ENCODE results near the gene F7. TPM values are rescaled to one million over a fixed set of nuclear protein-coding genes. Genes with fewer than 3 reads are reported as not detected.

F7 gene
- total RNA-seq, 1 donor from 2014 or later, result not detected

DNA sequence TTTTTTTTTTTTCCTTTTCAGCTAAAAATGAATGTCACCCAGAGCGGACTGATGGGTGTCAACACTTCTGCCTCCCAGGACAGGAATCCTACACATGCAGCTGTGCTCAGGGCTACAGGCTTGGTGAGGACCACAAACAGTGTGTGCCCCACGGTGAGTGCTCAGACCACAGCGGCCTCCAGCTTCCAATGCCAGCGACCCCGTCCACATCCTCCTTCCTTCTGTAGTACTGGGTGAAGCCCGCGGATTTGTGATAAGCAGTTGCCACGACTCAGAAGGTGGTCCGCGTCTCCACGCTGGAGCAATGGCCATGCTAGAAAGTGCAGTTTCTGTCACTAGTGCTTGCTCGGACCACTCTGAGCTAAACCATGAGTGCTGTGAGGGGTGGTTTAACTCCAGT, 58.9 kb downstream of the F7 start:
- ChIA-PET CTCF (no interaction called here), POLR2A (no interaction called here)
- intact Hi-C loops (cut with micrococcal nuclease), result no loop called here
- Mint-ChIP-seq H3K4me1 (peaks cover 5% of the 10 kb centered on the region), H3K36me3 (ENCODE audit: low read depth) (peaks cover 10% of the 10 kb centered on the region), H3K27ac (no peak overlapping the region), H3K9me3 (peaks cover 3% of the 10 kb centered on the region), H3K27me3 (peaks cover 4% of the 10 kb centered on the region), H3K4me3 (no peak overlapping the region)
- no peak for TF ChIP-seq CTCF (IDR thresholded peaks at IDR 0.05)
- no peak for ATAC-seq (ENCODE audit: low read depth)
- no peak for DNase-seq

DNA sequence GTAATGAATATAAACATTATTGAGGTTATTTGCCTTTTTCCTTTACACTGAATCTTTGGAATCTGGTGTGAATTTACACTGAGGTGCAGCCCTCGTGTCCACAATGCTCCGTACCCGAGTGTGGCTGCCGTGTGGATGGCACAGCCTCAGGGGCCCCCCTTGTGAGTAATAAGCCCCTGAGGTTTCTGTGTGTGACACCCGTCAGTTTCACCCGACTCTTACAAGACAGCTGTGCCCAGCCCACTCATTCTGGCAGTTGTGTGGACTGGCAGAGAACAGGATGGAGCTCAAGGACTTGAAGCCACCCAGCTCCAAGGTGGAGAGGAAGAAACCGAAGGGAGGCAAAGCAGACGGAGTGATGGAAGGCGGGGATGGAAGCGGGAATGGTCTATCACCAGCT, 60.7 kb downstream of the F7 start:
- no peak overlapping the region for H3K4me3 Mint-ChIP-seq
- H3K27ac Mint-ChIP-seq, result no peak overlapping the region

DNA sequence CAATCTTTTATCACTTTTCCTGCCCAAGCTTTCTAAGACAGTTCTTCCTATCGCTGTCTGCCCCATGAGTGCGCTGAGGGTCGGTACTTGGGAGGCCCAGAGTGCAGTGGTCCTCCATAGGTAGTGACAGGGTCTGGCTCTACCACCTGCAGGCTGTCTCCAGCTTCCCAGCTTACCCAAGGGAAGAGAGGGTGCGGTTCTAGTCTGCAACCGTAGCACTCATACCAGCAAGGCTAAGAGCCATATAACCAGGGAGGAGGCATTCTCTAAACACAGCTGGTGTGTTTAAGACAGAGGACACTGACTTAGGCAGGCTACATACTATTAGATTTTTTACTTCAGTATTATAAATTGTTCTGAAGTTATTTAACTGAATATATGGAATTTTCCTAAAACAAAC, 61.1 kb downstream of the F7 start:
- ChIA-PET CTCF (no interaction called here), POLR2A (no interaction called here)
- no peaks in the 10 kb centered on the region for H3K27me3 Mint-ChIP-seq
- TF ChIP-seq CTCF (IDR thresholded peaks at IDR 0.05), result no peak
- ATAC-seq (ENCODE audit: low read depth) (no peak), DNase-seq (no peak)
- H3K4me1 Mint-ChIP-seq, result peaks cover 5% of the 10 kb centered on the region
- H3K4me3 Mint-ChIP-seq, result no peak overlapping the region
- H3K36me3 Mint-ChIP-seq (ENCODE audit: low read depth), result peaks cover 21% of the 10 kb centered on the region
- no peak overlapping the region for H3K27ac Mint-ChIP-seq
- intact Hi-C loops (cut with micrococcal nuclease), result no loop called here
- peaks cover 3% of the 10 kb centered on the region for H3K9me3 Mint-ChIP-seq

More for the DNA sequence above, 60.7 kb downstream of the F7 start:
- H3K36me3 Mint-ChIP-seq (ENCODE audit: low read depth), result peaks cover 16% of the 10 kb centered on the region
- H3K4me1 Mint-ChIP-seq, result peaks cover 5% of the 10 kb centered on the region
- ChIA-PET CTCF (no interaction called here), POLR2A (no interaction called here)
- ATAC-seq (ENCODE audit: low read depth) (no peak), DNase-seq (no peak)
- H3K27me3 Mint-ChIP-seq, result peaks cover 2% of the 10 kb centered on the region
- intact Hi-C loops (cut with micrococcal nuclease), result no loop called here
- TF ChIP-seq CTCF (IDR thresholded peaks at IDR 0.05), result no peak
- H3K9me3 Mint-ChIP-seq, result peaks cover 3% of the 10 kb centered on the region

DNA sequence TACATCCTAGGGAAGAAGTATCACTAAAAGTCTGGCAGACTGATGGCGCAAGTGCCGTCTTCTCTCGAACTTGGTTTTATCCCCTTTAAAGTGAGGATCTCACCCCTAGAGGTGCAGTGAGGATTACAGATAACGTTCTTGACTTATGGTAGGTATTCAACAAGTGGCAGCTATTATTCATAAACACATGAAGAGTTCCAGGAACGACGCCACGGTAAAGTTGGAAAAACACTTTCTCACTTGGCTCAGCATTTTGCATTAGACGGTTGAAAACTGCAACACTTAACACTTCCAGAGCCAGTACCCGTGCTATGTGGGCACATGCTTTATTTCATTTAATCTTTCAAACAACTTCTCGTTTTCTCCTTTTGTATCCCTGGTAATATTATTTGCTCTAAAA, 61.6 kb downstream of the F7 start:
- ChIA-PET POLR2A (no interaction called here), CTCF (no interaction called here)
- no peak for TF ChIP-seq CTCF (IDR thresholded peaks at IDR 0.05)

GRCh38 chr13:113167575-113167974, 62.0 kb downstream of the F7 start:
- Mint-ChIP-seq H3K27ac (no peak overlapping the region), H3K27me3 (no peaks in the 10 kb centered on the region), H3K4me1 (peaks cover 5% of the 10 kb centered on the region), H3K4me3 (no peak overlapping the region), H3K36me3 (ENCODE audit: low read depth) (peaks cover 27% of the 10 kb centered on the region), H3K9me3 (peaks cover 3% of the 10 kb centered on the region)
- no peak for TF ChIP-seq CTCF (IDR thresholded peaks at IDR 0.05)
- ATAC-seq (ENCODE audit: low read depth), result no peak
- intact Hi-C loops (cut with micrococcal nuclease), result no loop called here
- DNase-seq, result no peak
- CTCF ChIA-PET, result no interaction called here
- POLR2A ChIA-PET, result no interaction called here

More for the DNA sequence above, 61.6 kb downstream of the F7 start:
- DNase-seq (no peak), ATAC-seq (ENCODE audit: low read depth) (no peak)
- no peak overlapping the region for H3K4me3 Mint-ChIP-seq
- peaks cover 3% of the 10 kb centered on the region for H3K9me3 Mint-ChIP-seq
- peaks cover 24% of the 10 kb centered on the region for H3K36me3 Mint-ChIP-seq (ENCODE audit: low read depth)
- H3K27me3 Mint-ChIP-seq, result no peaks in the 10 kb centered on the region
- intact Hi-C loops (cut with micrococcal nuclease), result no loop called here
- H3K4me1 Mint-ChIP-seq, result peaks cover 5% of the 10 kb centered on the region
- no peak overlapping the region for H3K27ac Mint-ChIP-seq

Data from activated B cell treated with CpG ODN at 0.5 μM for 24 hours (primary cell).